Endothelial cell of umbilical vein (primary cell): ENCODE results near the gene UNC13D.

Experiments used
- CTCF ChIP-seq, 2 donors: IDR thresholded peaks; 1 replicate in 1 of 2; 2 replicates in 1 of 2; pipeline ENCODE4 v1.5.1; 2011; ENCODE audit warnings: low read length in 2 of 2, mild to moderate bottlenecking in 2 of 2, moderate library complexity in 2 of 2, control low read depth in 1 of 2, inconsistent platforms in 1 of 2, low read depth in 1 of 2; ENCODE audit not compliant: insufficient read depth in 1 of 2; ENCODE audit errors: extremely low read depth in 1 of 2
- POLR2AphosphoS5 ChIP-seq: IDR thresholded peaks from 2 replicates; pipeline ENCODE4 v1.6.1; 2012; ENCODE audit warnings: low read depth, mild to moderate bottlenecking, control low read depth, low read length, moderate library complexity; ENCODE audit not compliant: insufficient read depth

GRCh38 chr17:75831032-75831571 lies 13.1 kb downstream of the UNC13D start:
- TF ChIP-seq POLR2AphosphoS5: no peak
- no peak for TF ChIP-seq CTCF (IDR thresholded peaks at IDR 0.05; ENCODE audit: extremely low read depth in 1 of 2, insufficient read depth in 1 of 2, low read depth in 1 of 2, low read length in 2 of 2)
